ENCODE measurements around the gene SPATA18.

- TF ChIP-seq, protein P1, sequence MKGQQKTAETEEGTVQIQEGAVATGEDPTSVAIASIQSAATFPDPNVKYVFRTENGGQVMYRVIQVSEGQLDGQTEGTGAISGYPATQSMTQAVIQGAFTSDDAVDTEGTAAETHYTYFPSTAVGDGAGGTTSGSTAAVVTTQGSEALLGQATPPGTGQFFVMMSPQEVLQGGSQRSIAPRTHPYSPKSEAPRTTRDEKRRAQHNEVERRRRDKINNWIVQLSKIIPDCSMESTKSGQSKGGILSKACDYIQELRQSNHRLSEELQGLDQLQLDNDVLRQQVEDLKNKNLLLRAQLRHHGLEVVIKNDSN (IDR thresholded peaks at IDR 0.05), result no peak
- TF ChIP-seq CEBPB (IDR thresholded peaks at IDR 0.05) (no peak), YY1 (IDR thresholded peaks at IDR 0.05; ENCODE audit: low read depth) (no peak), NFIC (IDR thresholded peaks at IDR 0.05) (no peak)
- TF ChIP-seq, protein P2, sequence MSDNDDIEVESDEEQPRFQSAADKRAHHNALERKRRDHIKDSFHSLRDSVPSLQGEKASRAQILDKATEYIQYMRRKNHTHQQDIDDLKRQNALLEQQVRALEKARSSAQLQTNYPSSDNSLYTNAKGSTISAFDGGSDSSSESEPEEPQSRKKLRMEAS (IDR thresholded peaks at IDR 0.05), result no peak
Observed at GRCh38 chr4:52076731-52077130, 25.6 kb downstream of the SPATA18 start.
